Daoy (cell line): ENCODE measurements around the gene MAD1L1. TPM values are rescaled to one million over a fixed set of nuclear protein-coding genes. Genes with fewer than 3 reads are reported as not detected.

Experiments used
- DNase-seq: peaks from one replicate; pipeline ENCODE4 v3.0.0-alpha.2; 2015; ENCODE audit warnings: low read depth
- total RNA-seq: library from RNA; depleted of rRNA; stranded (reverse); fragments of >200 nt; shearing (Covaris generic); gene quantifications from 2 replicates; pipeline ENCODE4 v1.2.3, GENCODE V29; 2014

Gene MAD1L1
- total RNA-seq, 1 experiment from 2014 or later: 103 TPM

DNA sequence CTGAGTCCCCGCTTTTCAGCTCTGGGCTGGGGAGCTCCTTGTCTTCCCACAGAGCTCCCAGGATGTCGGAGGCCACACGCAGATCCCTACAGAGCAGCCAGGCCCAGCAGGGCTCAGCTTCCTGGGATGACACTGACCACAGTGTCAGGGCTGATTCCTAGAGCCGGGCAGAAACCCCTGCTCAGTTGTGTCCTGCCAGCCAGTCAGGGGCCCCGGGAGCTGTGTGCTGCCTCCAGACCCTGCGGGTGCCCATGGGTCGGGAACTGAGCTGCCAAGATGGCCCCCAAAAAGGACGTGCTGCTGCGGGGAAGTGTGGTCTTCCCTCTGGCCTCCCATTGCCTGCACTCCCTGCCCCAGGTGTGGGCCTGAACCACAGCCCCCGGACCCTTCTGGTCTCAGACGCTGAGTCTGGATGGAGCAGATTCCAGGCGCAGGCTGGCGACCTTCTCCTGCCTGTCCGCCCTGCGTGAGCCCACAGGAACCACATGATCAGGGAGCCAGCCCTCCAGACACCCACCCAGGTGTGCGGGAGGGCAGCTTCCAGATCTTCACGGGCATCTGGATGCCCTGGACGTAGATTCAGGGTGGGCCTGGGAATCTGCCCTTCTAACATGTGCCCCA is 217.4 kb downstream of the MAD1L1 start:
- no peak for DNase-seq

DNA sequence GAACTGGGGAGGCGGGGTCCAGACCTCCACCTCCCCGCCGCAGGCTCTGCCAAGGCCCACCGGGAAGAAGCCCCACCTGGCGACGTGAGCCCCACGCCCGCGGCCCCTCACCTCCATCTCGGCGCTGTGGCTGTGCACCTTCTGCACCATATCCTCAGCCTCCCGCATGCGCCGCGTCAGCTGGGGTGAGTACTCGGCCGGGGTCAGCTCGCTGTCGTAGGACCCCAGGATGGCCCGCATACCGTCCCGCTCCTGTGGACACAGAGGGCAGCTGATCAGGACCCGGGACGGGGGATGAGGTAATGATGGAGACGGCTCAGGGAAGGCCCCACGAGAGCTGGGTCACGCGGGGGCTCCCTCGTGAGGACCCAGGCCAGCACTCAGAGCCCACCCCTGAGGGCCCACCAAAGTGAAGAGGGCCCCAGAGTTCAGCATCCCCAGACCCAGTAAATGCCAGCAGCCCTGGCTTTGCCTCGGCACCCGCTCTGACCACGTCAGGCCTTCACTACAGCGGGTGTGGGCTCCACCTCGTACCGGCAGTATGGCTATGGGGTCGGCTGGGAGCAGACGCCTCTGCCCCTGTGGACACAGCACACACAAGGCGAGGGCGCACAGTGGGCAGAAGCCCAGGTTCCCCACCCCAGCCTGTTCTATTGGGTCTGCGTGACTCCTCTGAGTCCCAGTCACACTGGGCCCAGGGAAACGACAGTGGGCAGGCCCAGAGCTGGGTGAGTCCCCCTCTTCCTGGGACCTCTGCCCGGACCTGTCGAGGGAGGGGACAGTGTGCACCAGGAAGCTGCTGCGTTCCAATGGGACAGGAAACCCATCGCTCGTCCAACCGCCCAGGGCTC is 218.1 kb downstream of the MAD1L1 start:
- DNase-seq: no peak

DNA sequence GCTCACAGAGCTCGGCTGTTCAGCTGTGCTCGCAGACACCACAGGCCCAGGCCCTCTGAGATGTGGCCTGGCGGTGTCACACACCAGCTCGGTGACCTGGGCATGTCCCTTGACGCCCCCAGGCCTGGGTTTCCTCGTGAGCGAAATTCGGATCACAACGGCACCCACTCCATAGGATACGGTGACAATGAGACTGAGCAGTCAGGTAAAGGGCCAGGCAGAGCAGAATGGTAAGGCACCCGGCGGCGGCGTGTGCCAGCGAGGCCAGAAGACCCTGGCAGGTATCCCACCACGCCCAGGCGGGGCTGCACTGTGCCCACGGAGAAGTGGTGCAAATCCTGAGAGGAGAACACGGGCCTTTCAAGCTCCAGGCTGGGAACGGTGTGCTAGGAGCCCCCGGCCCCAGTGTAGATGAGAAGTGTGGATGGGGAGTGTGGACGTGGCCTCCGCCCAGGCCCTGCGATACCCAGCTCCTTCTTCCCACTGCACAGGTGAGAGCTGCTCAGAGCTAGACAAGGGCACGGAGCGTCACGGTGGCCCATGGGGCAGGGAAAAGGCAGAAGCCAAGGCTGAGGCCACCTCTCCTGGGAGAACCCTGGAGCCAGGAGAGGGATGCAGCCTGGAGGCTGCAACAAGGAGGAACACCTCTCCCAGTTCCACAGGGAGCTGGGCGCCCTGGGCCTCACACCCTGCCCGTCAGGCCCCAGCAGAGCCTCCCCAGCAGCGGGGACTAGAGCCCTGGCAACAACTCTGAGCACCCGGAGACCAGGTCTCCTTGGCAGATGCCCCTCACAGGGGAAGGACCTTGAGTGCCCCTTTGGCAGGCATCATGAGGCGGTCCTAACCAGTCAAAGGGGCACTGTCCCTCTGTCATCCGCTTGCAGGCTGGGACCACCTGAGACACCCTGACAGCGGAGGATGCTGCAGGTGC is 219.1 kb downstream of the MAD1L1 start:
- DNase-seq: no peak

DNA sequence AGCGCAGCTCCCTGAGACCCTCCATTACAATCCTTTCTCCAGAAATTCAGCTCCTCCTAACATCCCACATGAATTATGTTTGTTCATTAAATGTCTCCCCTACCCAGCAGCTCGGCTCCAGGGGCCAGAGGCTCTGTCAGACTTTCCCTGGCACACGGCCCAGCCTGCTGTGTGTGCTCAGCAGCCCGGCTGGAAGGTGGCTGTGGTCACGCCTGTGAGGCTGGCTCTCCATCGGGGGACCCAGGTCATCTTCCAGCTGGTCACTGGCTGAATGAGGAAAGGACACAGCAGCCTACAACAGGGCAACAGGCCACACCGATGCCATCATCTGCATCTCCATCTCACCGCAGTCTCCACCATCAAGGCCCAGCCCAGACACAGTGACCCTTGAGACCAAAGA is 219.8 kb downstream of the MAD1L1 start:
- peak; percentile 39 for DNase-seq

DNA sequence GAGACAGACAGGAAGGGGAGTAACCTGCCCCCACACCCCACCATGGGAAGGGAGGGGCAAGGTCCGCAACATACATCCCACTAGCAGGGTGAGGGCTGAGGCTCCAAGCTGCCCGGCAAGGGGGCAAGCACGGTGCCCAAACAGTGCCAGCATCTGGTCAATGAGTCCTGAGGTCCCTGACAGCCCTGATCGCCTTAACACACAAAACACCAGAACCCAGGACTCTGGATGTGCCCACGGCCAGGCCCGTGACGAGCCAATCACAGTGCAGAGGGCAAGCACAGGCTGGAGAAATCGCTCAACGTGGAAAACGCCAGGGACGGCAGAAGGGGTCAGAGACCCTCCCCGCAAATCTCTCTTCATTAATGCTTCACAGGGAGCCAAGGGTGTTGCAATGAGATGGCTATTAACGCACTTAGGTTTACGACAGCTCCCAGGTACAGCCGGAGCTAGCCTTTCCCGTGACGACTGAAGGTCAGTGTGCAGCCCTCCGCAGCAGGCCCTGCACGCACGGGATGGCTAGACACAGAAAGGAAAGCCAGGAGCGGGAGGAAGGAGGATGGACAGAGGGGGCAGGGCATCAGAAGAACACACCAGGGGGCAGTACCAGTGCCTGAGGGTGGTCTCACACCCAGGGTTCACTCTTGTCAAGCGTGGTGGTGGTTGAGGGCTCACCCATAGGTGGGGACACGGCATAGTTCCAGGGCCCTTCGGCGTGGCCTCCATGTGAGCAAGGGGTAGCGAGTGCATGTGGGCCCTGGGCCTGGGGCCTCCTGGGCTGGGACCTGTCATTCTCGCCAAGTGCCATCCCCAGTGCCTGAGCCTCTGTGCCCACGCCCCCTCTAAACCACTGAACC is 220.5 kb downstream of the MAD1L1 start:
- DNase-seq: no peak

DNA sequence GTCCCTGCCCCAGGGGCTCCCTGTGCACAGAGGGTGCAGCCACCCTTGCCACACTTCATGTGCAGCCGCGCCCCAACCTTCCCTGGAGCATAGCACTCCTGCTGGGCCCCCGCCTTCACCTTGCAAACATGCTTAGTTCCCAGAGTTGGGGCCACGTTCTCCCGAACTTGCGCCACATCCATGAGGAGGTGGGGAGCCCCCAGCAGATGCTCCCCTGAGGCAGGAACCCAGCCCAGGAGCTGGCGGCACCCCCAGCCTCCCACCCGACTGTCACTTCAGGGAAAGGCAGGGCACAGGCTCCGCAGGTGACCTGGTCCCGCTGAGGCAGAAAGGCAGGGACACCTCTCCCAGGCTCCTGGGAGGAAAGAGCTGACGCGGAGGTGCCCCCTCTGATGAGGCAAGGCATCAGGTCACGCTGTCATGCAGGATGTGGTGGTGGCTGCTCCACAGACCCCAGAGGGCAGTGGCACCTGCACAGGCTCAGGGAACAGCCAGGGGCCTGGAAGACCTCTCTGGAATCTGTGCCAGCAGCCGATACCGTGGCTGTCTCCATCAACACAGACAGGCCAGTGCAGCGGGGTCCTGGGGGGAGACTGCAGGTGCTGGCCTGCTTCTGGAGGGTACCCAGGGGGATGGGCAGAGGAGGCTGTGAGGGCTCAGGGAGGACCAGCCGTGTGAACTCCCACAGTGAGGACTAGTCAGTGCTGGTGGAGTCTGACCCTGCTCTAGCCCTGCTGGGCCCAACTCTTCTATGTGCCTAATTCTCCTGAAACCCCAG is 221.3 kb downstream of the MAD1L1 start:
- DNase-seq: no peak

DNA sequence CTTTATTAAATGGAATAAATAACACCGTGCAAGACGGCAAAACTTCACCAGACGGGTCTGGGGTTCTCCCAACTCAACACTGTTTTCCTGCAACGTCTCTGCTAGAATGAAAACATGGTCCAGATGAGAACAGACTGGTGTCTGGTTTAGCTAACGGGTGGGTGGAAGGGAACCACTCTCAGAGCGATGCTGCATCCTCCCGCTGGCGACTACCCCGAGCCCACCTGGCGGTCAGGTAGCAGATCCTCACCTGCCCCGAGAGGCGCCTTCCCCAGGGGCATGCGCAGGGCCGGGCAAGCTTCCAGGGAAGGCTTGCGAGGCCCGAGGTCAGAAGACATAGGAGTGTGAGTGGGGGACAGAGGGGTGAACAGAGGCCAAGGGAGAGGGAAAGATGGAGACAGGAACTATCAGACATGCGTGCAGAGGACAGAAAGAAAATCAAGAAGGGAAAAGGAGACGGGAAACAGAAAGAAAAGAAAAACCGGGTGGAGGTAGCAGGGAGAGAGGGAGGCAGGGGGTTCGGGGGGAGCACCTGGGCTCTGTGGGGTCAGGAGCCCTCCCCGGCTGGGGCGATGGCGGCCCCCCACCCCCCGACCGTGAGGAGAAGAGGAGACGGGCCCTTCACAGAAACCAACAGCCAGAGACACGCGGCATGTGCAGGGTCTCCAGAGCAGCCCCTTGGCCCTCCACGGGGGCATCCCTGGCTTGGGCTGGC is 222.0 kb downstream of the MAD1L1 start:
- no peak for DNase-seq

DNA sequence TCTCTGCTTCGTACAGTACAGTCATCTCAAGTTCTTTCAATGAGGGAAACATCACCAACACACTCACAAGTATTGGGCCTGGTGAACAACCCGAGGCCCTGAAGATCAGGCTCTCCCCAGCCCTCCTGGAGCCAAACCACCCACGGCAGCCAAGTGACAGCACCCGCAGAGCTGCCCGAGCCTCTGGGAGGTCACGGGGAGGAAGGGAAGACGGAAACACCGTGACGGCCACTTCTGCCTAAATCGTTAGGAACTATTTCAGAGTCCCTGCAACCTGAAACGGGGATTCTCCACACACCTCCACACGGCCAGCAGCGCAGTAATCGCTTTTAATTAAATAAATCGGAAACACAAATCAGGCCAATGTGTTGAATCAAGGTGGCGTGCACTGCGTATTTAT is 222.6 kb downstream of the MAD1L1 start:
- no peak for DNase-seq

DNA sequence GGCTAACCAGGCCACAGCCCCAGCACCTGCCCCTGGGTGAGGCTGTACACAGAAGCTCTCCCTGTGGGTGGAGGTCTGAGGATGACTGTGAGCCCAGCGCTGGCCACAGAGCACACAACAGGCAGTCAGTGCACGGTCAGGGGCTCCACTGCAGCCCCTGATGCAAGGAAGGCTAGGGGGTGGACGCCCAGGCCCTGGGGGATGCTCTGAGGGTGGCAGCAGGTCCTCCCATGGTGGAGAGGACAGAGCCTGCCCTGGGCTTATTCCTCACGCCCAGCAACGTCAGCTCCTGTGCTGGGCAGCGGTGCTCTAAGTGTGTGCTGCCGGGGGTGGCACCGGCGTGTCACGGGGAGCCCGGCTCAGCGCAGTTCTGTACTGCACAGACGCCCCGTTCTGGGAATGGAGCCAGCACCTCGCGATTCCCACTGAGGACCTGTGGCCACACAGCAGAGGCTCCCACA is 223.2 kb downstream of the MAD1L1 start:
- DNase-seq: no peak

DNA sequence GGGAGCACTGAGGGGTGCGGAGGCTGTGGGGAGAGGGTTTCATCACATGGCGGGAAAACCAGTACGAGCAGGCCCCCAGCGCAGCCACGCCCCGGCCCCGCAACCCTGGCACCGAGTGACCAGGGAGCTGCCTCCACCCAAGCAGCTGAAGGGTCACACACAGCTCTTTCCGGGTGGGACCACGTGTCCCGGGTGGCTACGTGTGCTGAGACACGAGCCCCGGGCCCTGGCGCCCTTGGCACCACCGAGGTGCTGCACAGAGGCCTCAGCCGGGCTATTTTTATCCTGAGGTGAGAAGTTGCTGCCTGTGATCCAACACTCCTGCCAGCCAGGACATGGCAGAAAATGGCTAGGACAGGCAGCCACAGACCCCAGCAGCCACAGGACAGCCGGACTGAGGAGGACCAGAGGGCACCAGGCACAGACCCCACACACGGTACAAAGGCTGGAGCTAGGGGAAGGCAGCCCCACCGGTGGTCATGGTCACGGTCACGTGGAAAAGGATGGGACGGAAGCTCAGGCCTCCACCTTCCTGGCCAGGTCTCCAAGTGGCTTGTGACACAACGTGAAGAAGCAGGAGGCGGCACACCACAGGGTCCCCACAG is 223.7 kb downstream of the MAD1L1 start:
- DNase-seq: no peak

DNA sequence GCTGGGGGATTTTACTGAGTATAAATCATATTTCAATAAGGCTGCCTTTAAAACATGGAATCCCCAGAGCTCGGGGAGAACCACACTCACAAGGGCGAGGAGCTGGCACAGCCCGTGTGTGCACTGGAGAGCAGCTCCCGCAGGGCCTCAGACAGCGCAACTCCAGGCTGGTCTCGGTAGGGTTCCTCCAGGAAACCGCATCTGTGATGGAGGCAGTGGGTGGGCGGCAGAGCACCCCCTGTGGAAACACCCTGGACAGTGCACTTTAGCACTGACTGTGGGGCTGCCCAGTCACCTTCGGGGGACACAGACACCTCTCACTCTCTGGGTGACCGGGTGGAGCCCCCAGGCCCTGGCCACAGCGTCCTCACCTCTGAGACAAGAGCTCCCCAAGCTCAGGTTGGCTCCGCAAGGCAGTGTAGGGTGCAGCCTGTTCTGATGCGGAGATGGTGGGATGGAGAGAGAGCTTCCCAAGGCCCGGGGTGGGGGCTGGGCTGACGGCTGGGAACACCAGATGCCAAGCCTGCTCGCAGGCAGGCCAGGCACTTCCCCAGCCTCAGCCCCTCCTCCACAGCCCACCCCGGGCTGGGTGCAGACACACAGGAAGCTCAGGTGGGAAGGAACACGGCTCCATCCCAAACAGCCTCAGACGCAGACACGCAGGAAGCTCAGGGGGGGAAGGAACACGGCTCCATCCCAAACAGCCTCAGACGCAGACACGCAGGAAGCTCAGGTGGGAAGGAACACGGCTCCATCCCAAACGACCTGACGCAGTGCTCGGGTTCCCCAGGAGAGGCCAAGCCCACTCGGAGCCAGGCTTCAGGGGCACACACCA is 224.4 kb downstream of the MAD1L1 start:
- no peak for DNase-seq

DNA sequence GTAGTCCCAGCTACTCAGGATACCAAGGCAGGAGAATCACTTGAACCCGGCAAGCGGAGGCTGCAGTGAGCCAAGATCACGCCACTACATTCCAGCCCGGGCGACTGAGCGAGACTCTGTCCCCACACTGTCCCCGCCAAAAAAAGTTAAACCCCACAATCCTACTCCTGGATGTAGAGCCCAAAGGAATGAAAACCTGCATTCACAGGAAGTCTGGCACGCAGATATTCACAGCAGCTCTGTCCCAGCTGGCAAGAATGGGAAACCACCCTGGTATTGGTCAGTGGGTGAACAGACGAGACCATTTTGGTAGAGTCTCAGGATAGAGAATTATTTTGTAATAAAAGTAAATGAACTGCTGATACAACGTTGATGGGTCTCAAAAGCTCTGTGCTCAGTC is 225.2 kb downstream of the MAD1L1 start:
- DNase-seq: no peak

DNA sequence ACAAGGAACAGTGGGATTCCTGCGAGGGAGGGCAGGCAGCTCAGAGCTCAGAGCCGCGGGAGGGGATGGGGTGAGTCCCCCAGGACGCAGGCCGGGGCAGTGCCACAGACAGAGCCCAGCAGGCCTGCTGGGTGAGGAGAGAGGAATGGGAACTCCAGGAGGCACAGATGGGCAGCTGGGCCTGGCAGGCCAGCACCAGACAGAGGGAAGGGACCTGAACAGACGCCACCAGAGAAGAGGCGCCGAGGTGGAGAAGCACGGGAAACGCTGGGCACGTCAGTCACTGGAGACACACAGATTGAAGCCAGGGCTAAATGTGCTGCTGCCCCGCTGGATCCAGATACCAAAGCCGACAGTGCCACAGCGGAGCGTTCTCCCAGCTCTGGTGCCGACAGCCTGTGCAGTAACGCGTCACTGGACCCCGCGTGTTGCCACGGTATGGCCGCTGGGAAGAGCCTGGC is 225.8 kb downstream of the MAD1L1 start:
- DNase-seq: no peak

DNA sequence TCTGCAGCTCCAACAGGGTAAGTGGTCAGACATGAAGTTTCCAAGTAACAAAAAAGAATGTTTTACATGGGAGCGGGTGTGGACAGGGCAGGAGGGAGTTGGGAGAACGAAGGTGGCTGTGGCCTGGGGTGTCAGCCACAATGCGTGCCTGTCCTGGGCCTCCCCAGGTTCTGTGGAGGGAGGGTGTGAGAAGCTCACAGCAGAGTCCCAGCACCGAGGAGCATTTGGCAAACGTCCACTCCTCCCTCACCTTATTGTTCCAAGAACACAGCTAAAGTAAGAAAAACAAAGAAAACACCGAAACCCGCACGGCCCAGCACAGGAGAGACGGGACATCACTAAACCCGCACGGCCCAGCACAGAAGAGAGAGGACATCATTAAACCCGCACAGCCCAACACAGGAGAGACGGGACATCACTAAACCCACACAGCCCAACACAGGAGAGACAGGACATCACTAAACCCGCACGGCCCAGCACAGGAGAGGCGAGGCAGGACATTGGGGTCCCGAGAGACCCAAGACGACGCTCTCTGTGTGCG is 226.4 kb downstream of the MAD1L1 start:
- DNase-seq: no peak

DNA sequence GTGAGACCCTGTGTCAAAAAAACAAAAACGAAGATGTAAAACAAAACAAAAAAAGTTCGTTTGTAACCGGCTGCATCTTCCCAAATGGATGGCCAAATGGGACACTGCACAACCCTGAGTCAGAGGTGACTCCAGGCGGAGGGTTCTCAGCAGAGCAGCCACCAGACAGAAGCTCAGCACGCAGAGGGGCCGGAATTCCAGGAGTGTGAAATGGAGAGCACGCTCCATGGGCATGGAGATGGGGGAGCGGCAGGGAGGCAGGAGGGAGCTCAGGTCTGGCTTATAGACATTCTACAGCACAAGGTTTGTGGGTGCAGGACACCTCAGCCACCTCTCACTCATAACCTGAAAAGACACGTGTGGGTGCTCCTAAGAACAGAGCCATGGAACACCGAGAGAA is 227.0 kb downstream of the MAD1L1 start:
- DNase-seq: no peak

DNA sequence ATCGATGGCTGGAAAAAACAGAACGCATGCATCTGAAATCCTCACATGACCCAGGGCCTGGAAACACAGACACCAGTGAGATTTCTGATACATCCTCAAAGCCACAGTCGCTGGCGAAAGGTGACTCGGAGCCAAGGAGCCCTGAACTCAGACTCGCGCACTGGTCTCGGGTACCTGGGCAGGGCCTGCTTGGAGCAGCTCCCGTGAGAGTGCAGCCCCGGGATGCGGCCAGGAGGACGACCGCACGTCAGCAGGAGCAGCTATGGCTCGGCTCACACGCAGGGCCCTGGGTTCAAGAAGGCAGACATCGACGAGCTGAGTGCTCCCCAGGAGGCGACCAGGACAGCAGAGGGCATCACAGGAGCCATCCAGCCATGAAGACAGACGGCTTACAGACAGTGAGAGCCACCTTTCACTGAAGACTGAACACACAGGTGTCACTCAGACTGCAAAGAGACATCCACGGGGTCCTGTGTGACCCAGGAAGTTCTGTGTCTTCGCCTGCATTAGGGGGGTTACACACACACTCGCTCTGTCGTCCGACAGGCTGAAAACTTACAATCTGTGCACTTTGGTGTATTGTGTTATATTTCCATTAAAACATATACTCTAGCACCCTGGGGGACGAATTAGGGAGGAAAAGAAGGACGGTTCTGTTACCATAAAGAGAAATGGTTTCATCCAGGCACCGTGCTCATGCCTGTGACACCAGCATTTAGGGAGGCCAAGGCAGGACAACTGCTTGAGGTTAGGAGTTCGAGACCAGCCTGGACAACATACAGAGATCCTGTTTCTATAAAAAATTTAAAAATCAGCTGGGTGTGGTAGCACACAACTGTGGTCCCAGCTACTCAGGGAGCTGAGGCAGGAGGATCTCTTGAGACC is 227.7 kb downstream of the MAD1L1 start:
- no peak for DNase-seq
